ENCODE results near the gene BCL7C. TPM values are rescaled to one million over a fixed set of nuclear protein-coding genes. Genes with fewer than 3 reads are reported as not detected.

Gene BCL7C
- polyA plus RNA-seq, 1 donor (not counting 4 experiments of a cell fraction or from before 2014, with no cell fraction given): 19.2 TPM

- no peak overlapping the region for H3K4me2 ChIP-seq (ENCODE audit: control insufficient read depth, extremely low read depth, insufficient read depth, low read depth, low read length)
- no peak for FAIRE-seq
These were observed 49.6 kb downstream of the BCL7C start for GRCh38 chr16:30844346-30844670.

GRCh38 chr16:30843501-30843900 lies 50.4 kb downstream of the BCL7C start:
- Histone ChIP-seq H3K9ac (ENCODE audit: control insufficient read depth, extremely low read depth, insufficient read depth, low read length) (no peak overlapping the region), H3K9me3 (ENCODE audit: control insufficient read depth, low read depth, low read length) (no peaks in the 10 kb centered on the region), H3K27me3 (ENCODE audit: control insufficient read depth, extremely low read depth, insufficient read depth, low read length) (no peaks in the 10 kb centered on the region), H3K79me2 (ENCODE audit: control insufficient read depth, insufficient read depth, low read length) (no peaks in the 10 kb centered on the region), H3K4me3 (ENCODE audit: control insufficient read depth in 2 of 3, extremely low read depth in 1 of 3, insufficient read depth in 2 of 3, low read depth in 1 of 3, low read length in 3 of 3) (no peak overlapping the region), H3K36me3 (ENCODE audit: control insufficient read depth in 2 of 2, extremely low read depth in 1 of 2, insufficient read depth in 2 of 2, low read length in 2 of 2) (no peaks in the 10 kb centered on the region), H3K4me1 (ENCODE audit: control insufficient read depth, extremely low read depth, insufficient read depth, low read length) (peaks cover 7% of the 10 kb centered on the region), H3K9me1 (ENCODE audit: control insufficient read depth, extremely low read depth, insufficient read depth, low read length) (no peaks in the 10 kb centered on the region), H3K4me2 (ENCODE audit: control insufficient read depth, extremely low read depth, insufficient read depth, low read depth, low read length) (no peak overlapping the region), H2AFZ (ENCODE audit: control insufficient read depth, low read length) (no peak overlapping the region), H4K20me1 (ENCODE audit: control insufficient read depth, extremely low read depth, insufficient read depth, low read length) (no peaks in the 10 kb centered on the region), H3K27ac (ENCODE audit: control insufficient read depth, insufficient read depth, low read length) (no peak overlapping the region)
- TF ChIP-seq, protein P1, sequence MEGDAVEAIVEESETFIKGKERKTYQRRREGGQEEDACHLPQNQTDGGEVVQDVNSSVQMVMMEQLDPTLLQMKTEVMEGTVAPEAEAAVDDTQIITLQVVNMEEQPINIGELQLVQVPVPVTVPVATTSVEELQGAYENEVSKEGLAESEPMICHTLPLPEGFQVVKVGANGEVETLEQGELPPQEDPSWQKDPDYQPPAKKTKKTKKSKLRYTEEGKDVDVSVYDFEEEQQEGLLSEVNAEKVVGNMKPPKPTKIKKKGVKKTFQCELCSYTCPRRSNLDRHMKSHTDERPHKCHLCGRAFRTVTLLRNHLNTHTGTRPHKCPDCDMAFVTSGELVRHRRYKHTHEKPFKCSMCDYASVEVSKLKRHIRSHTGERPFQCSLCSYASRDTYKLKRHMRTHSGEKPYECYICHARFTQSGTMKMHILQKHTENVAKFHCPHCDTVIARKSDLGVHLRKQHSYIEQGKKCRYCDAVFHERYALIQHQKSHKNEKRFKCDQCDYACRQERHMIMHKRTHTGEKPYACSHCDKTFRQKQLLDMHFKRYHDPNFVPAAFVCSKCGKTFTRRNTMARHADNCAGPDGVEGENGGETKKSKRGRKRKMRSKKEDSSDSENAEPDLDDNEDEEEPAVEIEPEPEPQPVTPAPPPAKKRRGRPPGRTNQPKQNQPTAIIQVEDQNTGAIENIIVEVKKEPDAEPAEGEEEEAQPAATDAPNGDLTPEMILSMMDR (optimal IDR thresholded peaks at IDR 0.05 in 1 of 3, IDR thresholded peaks at IDR 0.05 in 1 of 3, conservative IDR thresholded peaks at IDR 0.05 in 1 of 3; ENCODE audit: extremely low read depth in 1 of 3, insufficient read depth in 2 of 3, low read length in 3 of 3): no peak
- TF ChIP-seq EZH2 (IDR thresholded peaks at IDR 0.05; ENCODE audit: low read length): no peak
- no peak for FAIRE-seq
- dilution Hi-C loops (cut with MboI; ENCODE audit: extremely low pct_ligation_motif_present, low sequenced_read_pairs): no loop called here
- no peak for DNase-seq (ENCODE audit: low read depth, low spot score)

More at GRCh38 chr16:30844346-30844670, 49.6 kb downstream of the BCL7C start:
- no peaks in the 10 kb centered on the region for H3K9me1 ChIP-seq (ENCODE audit: control insufficient read depth, extremely low read depth, insufficient read depth, low read length)
- no peaks in the 10 kb centered on the region for H3K36me3 ChIP-seq (ENCODE audit: control insufficient read depth in 2 of 2, extremely low read depth in 1 of 2, insufficient read depth in 2 of 2, low read length in 2 of 2)
- H3K4me1 ChIP-seq (ENCODE audit: control insufficient read depth, extremely low read depth, insufficient read depth, low read length): peaks cover 7% of the 10 kb centered on the region
- no peaks in the 10 kb centered on the region for H3K79me2 ChIP-seq (ENCODE audit: control insufficient read depth, insufficient read depth, low read length)
- no peak overlapping the region for H3K4me3 ChIP-seq (ENCODE audit: control insufficient read depth in 2 of 3, extremely low read depth in 1 of 3, insufficient read depth in 2 of 3, low read depth in 1 of 3, low read length in 3 of 3)
- no peaks in the 10 kb centered on the region for H3K27me3 ChIP-seq (ENCODE audit: control insufficient read depth, extremely low read depth, insufficient read depth, low read length)
- no peak for DNase-seq (ENCODE audit: low read depth, low spot score)
- TF ChIP-seq, protein P1 (optimal IDR thresholded peaks at IDR 0.05 in 1 of 3, IDR thresholded peaks at IDR 0.05 in 1 of 3, conservative IDR thresholded peaks at IDR 0.05 in 1 of 3; ENCODE audit: extremely low read depth in 1 of 3, insufficient read depth in 2 of 3, low read length in 3 of 3): no peak
- no peak for TF ChIP-seq EZH2 (IDR thresholded peaks at IDR 0.05; ENCODE audit: low read length)
- no peaks in the 10 kb centered on the region for H4K20me1 ChIP-seq (ENCODE audit: control insufficient read depth, extremely low read depth, insufficient read depth, low read length)
- H3K27ac ChIP-seq (ENCODE audit: control insufficient read depth, insufficient read depth, low read length): no peak overlapping the region
- no peak overlapping the region for H2AFZ ChIP-seq (ENCODE audit: control insufficient read depth, low read length)
- no peaks in the 10 kb centered on the region for H3K9me3 ChIP-seq (ENCODE audit: control insufficient read depth, low read depth, low read length)
- H3K9ac ChIP-seq (ENCODE audit: control insufficient read depth, extremely low read depth, insufficient read depth, low read length): no peak overlapping the region
- dilution Hi-C loops (cut with MboI; ENCODE audit: extremely low pct_ligation_motif_present, low sequenced_read_pairs): no loop called here
